Inferior parietal cortex (tissue), 1 donor: ENCODE results near the gene RAB37.

Experiments
- DNase-seq: peaks from one replicate; pipeline ENCODE4 v3.0.0-alpha.2; 2016; ENCODE audit errors: extremely low spot score

The RAB37 gene

DNA sequence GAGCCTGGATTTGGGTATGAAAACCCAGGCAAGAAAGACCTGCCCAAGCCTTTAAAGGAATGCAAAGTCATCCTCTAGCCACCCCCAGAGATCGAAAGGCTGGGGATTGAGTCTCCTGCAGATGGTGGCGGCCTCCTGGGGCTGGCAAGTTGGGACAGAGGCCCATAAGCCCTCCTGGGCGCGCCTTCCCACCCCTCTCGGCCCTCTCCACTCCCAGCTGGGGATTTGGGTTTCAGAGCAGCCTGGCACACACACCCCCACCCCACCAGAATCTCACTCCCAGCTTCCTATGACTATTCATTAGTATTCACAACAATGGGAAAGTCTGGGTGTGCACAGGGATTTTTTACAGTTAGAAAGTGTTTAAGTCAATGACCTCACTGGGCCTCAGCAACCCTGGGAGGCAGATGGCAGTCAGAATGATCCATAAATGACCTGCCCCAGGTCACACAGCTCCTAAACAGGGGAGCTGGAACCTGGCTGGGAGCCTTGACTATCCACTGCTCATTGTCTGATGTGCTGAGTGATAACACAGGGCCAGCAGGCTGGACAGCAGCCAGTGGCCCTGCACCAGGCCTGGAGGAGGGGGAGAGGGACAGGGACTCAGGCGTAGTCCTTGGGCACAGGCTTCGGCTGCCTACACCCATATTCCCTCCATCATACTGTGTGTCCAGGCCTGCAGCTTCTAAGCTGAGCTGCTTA, 23.5 kb downstream of the RAB37 start:
- no peak for DNase-seq

- DNase-seq = no peak
Measured at GRCh38 chr17:74761419-74761818, 24.4 kb downstream of the RAB37 start.

GRCh38 chr17:74761931-74762330, 24.9 kb downstream of the RAB37 start:
- DNase-seq = no peak

DNA sequence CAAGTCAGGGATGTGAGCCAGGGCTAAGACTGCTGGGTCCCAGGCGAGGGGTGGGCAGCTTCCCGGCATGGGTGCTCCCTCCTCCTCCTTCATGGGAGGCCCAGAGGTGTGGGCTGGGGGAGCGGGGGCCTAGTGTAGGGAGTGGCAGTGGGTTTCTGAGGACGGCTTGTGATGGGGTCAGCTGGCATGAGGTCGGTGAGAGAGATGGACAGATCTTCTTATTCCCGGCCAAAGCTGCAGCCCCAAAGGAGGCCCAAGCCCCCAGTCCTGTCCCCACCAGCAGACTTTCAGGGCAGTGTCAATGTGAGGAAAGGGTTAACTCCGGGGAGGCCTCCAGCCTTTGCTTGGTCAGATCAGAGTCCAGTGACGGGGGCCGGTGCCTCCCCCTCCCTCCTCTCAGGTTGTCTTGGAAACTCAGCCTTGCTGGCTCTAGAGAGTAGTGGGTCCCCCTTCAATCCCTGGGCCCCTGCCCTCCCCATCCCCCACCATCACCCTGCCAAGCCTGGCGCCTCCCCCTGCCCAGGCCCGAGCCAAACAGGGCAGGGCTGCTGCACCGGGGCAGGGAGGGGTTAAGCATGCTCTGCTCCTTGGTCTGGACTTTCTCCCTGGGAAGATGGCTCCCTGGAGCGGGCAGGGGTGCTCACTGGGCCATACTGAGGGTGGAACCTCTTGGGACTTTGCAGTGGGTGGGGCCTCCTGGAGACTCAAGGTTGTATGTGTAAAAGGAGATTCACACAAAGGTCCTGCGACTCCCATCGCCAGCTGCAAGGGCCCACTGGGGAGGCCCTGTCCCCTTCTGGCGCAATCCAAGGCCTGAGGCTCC, 26.7 kb downstream of the RAB37 start:
- no peak for DNase-seq

DNA sequence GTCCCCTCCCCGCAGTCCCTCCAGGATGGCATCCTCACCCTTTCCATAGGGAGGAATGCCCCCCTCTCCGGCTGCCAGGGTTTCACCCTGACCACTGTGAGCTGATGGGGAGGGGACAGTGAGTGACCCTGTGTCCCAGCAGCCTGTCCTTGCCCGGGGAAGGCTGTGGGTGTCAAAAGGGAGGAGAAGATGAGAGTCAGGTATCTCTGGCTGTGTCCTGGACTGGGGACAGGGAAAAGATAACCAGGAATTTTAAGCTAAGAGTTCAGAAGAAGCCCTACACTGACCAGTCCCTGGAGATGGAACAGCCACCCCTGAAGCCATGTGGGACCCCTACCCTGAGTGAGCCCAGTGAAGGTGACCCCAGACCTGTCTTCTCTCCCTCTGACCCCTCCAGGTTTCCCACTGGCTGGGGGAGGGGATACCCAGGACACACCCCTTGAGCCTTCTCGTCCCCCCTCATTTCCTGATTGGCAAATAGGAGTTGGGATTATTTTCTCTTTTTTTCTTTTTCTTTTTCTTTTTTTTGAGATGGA, 27.8 kb downstream of the RAB37 start:
- DNase-seq = no peak

GRCh38 chr17:74766413-74766812, 29.4 kb downstream of the RAB37 start:
- DNase-seq = no peak

- peak; percentile 71 for DNase-seq
Measured at GRCh38 chr17:74767111-74767516, 30.1 kb downstream of the RAB37 start.

- DNase-seq = no peak
Measured at GRCh38 chr17:74768069-74768762, 31.2 kb downstream of the RAB37 start.

GRCh38 chr17:74768763-74769114, 31.7 kb downstream of the RAB37 start:
- no peak for DNase-seq

DNA sequence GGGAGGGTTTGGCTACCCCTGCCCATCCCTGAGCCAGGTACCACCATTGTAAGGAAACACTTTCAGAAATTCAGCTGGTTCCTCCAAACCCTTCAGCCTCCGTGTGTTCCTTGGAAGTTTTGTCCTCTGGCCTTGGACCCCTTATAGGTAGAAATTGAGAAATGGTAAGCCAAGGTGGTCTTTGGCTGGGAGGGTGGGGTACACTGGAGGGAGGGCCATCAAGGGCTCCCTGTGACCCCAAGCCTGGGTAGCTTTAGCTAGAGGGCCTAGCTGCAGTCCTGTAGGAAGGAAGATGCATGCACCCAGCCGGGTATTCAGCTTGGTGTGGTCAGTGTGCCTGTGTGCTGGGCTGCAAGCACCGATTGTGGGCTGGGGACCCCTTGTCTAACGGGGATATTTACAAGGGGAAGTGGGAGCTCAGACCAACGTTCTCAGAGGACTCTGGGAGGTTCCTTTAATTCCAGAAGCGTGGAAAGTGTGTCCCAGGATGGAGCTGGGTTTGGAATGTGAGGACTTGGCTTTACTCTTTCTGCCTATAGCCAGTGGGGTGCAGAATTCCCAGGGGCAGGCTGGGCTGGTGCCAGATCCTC, 32.3 kb downstream of the RAB37 start:
- DNase-seq = no peak

- DNase-seq = no peak
Measured at GRCh38 chr17:74769856-74770497, 32.9 kb downstream of the RAB37 start.

GRCh38 chr17:74770498-74771318, 33.7 kb downstream of the RAB37 start:
- no peak for DNase-seq

- DNase-seq = no peak
Measured at GRCh38 chr17:74771319-74771914, 34.4 kb downstream of the RAB37 start.

DNA sequence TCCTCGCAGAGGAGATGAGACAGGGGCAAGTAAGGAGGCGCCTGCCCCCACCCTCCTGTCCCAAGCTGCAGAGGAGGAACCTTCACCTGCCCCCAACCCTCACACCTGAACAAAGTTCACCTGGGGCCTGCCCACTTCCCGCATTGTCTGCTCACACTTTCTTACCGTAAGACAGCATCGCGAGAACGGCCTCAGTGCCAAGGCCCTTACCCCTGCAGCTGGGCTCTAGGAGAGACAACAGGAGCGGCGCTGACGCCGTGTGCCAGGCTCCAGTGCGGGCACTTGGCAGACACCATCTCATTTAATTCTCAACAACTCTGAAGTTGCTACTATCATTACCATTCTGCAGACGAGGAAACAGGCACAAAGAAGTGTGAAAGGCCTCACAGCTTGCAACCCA, 35.0 kb downstream of the RAB37 start:
- no peak for DNase-seq

GRCh38 chr17:74773414-74773813, 36.4 kb downstream of the RAB37 start:
- no peak for DNase-seq

GRCh38 chr17:74773871-74774286, 36.8 kb downstream of the RAB37 start:
- DNase-seq = no peak

- no peak for DNase-seq
Measured at GRCh38 chr17:74775409-74776043, 38.5 kb downstream of the RAB37 start.

GRCh38 chr17:74776044-74776962, 39.2 kb downstream of the RAB37 start, which contains the start of gene NAT9:
TSS of gene NAT9 (minus strand) at chr17:74776345. CDS start at chr17:74775698, 647 bp downstream.
- DNase-seq = peak; percentile 93

DNA sequence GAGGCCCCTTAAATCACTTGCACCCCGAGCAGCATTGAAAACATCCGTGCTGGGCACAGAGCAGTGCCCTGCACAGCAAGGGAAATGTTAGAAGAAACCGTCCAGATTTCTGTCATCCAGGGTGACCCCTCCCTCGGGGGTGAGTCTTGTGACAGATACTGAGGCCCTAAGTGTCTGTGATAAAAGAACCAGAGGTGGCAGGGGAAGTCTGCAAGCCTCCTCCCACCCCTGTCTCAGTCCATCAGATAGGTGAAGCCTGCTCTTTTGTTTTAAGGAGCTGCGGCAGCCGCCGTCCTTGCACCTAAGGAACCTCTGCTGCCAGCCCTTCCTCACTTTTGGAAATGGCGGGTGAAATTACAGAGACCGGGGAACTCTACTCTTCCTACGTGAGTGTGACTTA, 39.9 kb downstream of the RAB37 start:
- DNase-seq = no peak
